Cardiac septum (tissue), 1 donor: ENCODE measurements around the gene SPANXN1. TPM values are rescaled to one million over a fixed set of nuclear protein-coding genes. Genes with fewer than 3 reads are reported as not detected.
"Not testable (repeated sequence)": the region's sequence is repeated elsewhere in the genome, so short reads cannot be mapped to it uniquely, and the experiment has no call there.

Experiments used
- DNase-seq: peaks from one replicate; pipeline ENCODE4 v3.0.0-alpha.2; 2020; ENCODE audit warnings: low spot score
- intact Hi-C: fragments of 100-400 bp; cut with DNase I; formaldehyde crosslinking; loops from one replicate; pipeline ENCODE4 v1.14.0; 2022
- long read RNA-seq: library from polyadenylated mRNA; unstranded; transcript quantifications from one replicate; pipeline ENCODE4 v2.0.0, GENCODE V29; 2021
- total RNA-seq: library from RNA; stranded (reverse); fragmentation: NEBNext Ultra II Directional; extraction: Animal tissue kit (Norgen Biotek cat#: 25700); gene quantifications from one replicate; pipeline ENCODE4 v1.2.1, GENCODE V29; 2021
- donor health status: DM: no; HTN: no; CAD: no.

The SPANXN1 gene, protein sequence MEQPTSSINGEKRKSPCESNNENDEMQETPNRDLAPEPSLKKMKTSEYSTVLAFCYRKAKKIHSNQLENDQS
- not detected for total RNA-seq
- long read RNA-seq = 0 reads

DNA sequence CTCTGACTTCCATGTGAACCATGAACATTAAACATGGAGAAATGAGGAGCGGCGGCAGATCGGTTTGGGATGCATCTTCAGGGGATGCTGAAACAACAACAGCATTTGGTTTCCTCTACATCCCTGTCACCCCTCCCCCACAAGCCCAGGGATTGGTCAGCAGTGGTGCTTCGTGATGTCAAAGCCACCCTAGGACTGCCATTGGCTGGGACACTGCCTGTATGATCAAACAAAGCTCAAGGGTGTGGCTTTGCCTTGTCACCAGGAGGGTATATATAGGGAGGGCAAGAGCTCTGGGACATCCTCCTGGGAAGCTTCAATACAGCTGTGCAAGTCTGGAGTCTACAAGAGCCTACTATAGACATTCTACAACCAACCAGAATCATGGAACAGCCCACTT, at the start of gene SPANXN1:
SPANXN1 (plus strand) TSS at position 301 of the 400 bp plus-strand sequence; CDS start at position 385, 84 bp downstream.
- DNase-seq, intact Hi-C loops: not testable (repeated sequence)

DNA sequence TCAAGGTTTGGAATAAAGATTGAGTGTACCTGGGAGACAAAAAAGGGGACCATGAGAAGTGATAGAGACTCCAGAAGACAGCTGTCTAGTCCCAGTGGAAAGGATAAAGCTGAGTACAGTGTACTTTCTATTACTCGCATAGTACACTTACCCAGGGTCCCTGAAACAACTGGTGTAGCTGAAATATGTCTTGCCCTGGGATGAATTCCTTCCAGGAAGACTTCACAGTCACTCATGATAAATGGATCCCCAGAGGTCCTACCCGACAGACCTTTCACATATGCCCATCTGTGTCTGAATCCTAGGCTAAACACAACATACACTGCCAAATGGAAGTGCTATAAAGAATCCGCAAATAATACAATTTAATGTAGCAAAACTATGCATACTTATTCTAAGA, 48.2 kb upstream of the SPANXN1 start:
- DNase-seq = no peak
- intact Hi-C loops = no loop called here

DNA sequence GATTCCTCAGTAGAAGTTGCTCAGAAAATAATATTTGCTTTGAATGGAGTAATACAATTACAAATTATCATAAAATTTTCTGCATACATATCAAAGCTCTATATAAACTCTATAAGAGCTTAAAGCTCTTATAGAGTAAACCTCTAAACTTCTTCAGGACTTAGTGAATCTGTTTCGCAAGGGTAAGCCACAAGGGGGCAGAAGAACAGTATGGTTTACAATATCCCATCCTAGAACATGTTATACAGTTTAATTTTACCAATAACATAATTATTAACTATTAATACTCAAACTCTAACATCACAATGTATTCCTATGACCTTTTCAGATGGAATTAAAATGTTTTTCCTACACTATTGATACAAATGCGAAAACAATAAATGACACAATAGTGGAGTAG, 33.8 kb upstream of the SPANXN1 start:
- intact Hi-C loops = no loop called here
- DNase-seq = no peak

DNA sequence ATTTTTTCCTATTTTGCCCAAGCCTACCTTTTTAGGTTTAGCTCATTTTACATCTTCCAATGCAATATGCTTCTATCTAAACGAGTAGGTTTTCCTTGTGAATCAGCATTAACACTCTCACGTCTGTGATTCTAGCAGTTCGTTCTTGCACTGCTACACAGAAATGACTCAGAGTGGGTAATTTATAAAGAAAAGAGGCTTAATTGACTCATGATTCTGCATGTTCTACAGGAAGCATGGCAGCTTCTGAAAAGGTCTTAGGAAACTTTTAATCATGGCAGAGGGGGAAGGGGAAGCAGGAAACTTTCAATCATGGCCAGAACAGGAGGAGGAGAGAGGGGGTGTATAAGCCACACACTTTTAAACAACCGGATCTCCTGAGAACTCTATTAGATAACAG, 44.9 kb downstream of the SPANXN1 start:
- no peak for DNase-seq
- intact Hi-C loops = no loop called here
